DMS53 treated with DMSO at 0.1 percent for 48 hours (cell line): ENCODE measurements around the gene ABLIM2.
A peak's percentile ranks its signal among the peaks of the same experiment; 100 is the strongest.

Experiments
- DNase-seq: peaks from one replicate; lab custom pipeline; 2025; ENCODE audit not compliant: unreplicated experiment; lab: John Stamatoyannopoulos, UW

Gene ABLIM2

DNA sequence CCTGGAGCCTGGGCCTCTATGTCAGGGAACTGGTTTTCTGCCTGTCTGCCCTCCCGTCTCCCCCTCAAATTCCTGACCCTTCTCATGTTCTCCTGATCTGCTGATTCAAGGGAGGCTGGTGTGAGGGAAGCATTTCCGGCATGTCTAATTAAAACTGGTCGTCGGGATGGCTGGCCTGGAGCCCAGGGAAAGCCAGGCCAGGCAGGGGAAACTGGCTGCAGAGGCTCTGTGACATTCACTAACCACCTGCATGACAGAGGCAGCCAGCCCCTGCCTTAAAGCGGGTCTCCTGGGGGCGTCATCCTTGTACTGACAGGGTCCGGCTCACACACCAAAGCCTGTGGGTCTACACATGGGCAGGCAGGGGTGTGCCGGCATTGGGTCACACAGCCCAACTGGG, 35.2 kb downstream of the ABLIM2 start:
- DNase-seq = no peak

- no peak for DNase-seq
Measured at GRCh38 chr4:8122746-8123145, 35.9 kb downstream of the ABLIM2 start.

GRCh38 chr4:8121292-8122015, 37.2 kb downstream of the ABLIM2 start:
- DNase-seq = no peak

DNA sequence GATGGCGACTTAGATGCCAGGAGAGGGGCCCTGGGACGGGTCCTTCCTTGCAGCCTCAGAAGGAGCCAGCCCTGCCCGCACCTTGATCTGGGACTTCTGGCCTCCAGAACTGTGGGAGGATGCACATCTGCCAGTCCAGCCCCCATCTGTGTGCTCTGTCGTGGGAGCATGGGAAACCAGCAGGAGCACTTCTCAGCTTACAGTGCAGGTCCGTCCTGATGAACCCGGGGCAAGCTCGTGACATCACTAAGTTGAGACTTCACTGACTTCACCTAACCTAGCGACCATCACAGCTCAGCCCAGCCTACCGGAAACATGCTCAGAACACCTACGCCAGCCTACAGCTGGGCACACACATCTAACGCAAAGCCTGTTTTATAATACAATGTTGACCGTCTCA, 38.1 kb downstream of the ABLIM2 start:
- DNase-seq = no peak

- no peak for DNase-seq
Measured at GRCh38 chr4:8119877-8120276, 38.7 kb downstream of the ABLIM2 start.

GRCh38 chr4:8118531-8118930, 40.1 kb downstream of the ABLIM2 start:
- DNase-seq = no peak

- DNase-seq = no peak
Measured at GRCh38 chr4:8118035-8118434, 40.6 kb downstream of the ABLIM2 start.

- no peak for DNase-seq
Measured at GRCh38 chr4:8117278-8117682, 41.3 kb downstream of the ABLIM2 start.

GRCh38 chr4:8115916-8116315, 42.7 kb downstream of the ABLIM2 start:
- DNase-seq = no peak

DNA sequence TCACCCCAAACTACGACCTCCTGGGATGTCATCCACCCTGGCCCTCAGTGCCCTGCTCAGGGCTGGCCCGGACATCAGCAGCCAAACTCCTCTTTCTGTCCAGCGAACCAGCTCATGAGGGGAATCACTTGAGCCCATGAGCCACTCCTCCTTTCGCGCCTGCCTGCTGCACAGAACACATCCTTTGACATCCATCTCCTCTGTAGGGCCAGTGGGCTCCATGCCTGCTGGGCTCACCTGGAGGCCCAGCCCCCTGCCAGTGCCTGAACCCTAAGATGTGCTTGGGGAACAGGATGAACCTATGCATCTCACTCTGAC, 43.5 kb downstream of the ABLIM2 start:
- no peak for DNase-seq

- DNase-seq = no peak
Measured at GRCh38 chr4:8114456-8115202, 44.0 kb downstream of the ABLIM2 start.

- no peak for DNase-seq
Measured at GRCh38 chr4:8113611-8114377, 44.8 kb downstream of the ABLIM2 start.

DNA sequence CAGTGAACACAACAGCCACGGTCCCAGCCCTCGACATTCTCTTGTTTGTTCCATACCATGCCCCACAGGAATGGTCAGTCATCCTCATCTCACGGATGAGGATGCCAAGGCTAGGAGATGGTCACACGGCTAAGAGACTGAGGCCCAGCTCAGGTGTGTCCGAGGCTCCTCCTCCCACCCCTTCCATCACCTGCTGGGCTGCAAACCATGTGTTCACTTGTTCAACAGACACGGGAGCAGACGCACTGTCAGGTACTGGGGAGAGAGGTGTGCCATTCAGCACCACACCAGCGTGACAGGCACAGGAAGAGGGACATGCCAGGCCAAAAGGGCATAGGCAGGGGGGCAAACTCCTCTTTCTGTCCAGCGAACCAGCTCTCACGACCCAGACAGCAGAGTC, 45.9 kb downstream of the ABLIM2 start:
- DNase-seq = peak; percentile 73

DNA sequence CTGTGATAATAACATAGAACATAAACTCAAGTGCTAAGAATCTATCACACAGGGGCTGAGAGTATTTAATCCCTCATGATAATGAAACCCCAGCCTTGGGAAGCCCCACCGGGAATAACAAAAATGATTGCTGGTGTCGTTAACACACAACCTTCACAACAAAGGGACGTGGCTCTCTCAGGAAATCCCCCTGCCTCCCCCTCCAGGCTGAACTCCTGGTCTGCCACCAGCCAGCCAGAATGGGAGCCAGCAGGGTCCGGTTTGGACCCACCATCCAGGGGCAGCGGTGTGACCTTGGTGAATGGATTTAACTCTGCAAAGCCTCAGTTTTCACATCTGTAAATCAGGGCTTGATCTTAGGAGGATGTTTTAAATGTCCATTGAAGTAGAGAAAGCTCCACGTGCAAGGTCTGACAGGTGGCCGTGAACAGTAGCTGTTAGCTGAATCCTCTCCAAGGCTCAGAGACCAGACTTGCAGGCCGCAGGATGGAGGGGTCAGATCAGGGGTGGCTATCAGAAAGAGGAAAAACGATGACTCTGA, 46.5 kb downstream of the ABLIM2 start:
- no peak for DNase-seq

- DNase-seq = peak; percentile 39
Measured at GRCh38 chr4:8110071-8110986, 48.3 kb downstream of the ABLIM2 start.

DNA sequence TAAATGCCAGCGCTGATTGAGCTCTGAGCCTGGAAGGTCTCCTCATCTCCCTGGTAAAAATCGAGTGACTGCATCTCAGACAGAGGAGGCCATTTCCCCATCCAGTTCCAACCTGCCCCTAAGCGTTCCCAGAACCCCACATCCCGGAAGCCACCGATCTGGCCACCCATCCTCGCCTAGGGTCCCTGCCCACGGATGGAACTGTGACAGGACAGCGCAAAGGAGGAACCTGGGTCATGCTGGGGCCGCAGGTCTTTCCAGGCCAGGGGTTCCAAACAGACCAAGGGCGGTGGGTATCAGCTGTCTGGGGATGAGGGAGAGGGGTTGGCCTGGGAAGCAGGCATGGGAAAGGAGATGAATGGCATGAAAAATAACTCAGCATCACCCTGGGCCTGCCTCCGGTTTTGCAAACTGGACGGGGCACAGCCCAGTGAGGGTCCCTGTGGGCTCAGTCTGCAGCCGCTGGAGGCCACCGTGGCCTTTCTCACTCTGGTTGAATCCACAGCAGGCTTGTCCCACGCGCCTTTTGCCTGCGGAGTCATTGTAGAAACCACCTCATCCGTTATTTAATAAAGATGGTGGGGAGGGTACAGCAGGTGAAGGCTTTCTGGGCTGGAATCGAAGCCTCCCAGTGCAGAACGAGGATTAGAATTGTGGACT, 49.1 kb downstream of the ABLIM2 start:
- DNase-seq = no peak

DNA sequence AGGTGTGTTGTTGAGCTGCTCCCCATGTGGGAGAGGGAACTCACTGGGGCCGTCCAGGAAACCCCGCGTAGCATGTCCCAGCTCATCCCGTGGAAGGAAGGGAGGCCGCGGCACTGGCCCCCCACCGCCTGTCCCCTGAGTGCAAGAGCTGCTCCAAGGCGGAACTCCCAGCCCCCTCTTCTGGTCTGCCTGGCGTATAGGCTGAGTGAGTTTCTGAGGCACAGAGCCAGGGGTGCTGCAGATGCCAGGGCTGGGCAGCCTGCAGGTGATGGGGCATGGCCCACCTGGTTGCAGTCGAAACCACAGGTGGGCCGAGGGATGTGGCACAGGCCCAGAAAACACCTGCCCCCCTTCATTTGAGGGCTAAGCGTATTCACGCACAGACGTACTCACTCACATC, 49.6 kb downstream of the ABLIM2 start:
- DNase-seq = no peak

DNA sequence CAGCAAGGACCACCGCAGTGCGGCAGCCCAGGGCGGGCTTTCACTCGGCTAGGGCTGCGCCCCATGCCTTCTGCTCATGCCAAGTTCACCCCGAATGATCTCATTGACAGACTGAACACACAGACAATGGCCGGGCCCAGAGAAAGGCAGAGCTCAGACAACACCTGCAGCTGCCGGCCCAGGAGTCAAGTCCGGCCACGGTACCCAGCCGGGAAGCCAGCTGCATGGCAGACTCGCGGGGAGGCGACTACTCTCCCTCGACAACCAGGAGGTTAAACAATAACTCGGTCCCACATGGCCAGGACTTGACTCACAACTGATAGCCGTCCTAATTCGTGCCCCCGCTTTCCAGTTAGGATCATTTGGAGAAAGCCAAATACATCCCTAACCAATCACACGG, 50.4 kb downstream of the ABLIM2 start:
- peak; percentile 87 for DNase-seq

GRCh38 chr4:8107146-8107657, 51.4 kb downstream of the ABLIM2 start:
- DNase-seq = no peak

DNA sequence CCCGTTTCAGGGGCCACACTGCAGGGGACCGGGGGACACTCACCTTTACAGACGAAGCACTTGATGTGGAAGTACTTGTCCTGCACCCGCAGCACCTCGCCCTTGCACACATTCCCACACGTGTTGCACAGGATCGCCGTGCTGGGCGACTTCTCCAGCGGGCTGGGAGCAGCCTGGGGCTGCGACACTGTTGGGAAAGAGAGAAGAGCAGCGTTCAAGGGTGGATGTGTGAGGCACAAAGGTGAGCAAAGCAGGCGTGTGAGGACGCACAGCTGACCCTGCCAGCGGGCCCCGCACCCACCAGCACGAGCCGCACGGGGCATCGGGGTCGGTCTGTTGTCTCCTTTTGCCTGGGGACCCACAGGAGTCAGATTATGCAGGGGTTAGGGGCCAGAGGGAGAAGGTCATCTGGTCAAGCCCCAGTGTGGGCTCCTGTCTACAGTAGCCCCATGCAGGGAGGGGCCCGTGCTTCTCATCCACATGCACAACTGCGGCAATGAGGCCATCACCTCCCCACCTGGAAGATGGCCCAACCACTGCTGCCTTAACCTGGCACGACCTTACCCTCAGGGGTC, 52.1 kb downstream of the ABLIM2 start:
- no peak for DNase-seq
